ENCODE results near the gene RAD9A. TPM values are rescaled to one million over a fixed set of nuclear protein-coding genes. Genes with fewer than 3 reads are reported as not detected.
A peak's percentile ranks its signal among the peaks of the same experiment; 100 is the strongest.

RAD9A gene
- total RNA-seq, 1 donor from 2014 or later = 8.3 TPM

- DNase-seq (ENCODE audit: low read depth) = no peak
- H3K36me3 ChIP-seq (ENCODE audit: control insufficient read depth, insufficient read depth, low read length) = no peaks in the 10 kb centered on the region
- no peak overlapping the region for H3K4me3 ChIP-seq (ENCODE audit: low read depth, low read length)
- H3K27me3 ChIP-seq (ENCODE audit: control insufficient read depth, insufficient read depth, low read length) = no peaks in the 10 kb centered on the region
- TF ChIP-seq, protein P1, sequence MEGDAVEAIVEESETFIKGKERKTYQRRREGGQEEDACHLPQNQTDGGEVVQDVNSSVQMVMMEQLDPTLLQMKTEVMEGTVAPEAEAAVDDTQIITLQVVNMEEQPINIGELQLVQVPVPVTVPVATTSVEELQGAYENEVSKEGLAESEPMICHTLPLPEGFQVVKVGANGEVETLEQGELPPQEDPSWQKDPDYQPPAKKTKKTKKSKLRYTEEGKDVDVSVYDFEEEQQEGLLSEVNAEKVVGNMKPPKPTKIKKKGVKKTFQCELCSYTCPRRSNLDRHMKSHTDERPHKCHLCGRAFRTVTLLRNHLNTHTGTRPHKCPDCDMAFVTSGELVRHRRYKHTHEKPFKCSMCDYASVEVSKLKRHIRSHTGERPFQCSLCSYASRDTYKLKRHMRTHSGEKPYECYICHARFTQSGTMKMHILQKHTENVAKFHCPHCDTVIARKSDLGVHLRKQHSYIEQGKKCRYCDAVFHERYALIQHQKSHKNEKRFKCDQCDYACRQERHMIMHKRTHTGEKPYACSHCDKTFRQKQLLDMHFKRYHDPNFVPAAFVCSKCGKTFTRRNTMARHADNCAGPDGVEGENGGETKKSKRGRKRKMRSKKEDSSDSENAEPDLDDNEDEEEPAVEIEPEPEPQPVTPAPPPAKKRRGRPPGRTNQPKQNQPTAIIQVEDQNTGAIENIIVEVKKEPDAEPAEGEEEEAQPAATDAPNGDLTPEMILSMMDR (IDR thresholded peaks at IDR 0.05; ENCODE audit: insufficient read depth, low read length, poor library complexity, severe bottlenecking) = peak; percentile 95
Observed at GRCh38 chr11:67356864-67357561, 34.8 kb upstream of the RAD9A start.

DNA sequence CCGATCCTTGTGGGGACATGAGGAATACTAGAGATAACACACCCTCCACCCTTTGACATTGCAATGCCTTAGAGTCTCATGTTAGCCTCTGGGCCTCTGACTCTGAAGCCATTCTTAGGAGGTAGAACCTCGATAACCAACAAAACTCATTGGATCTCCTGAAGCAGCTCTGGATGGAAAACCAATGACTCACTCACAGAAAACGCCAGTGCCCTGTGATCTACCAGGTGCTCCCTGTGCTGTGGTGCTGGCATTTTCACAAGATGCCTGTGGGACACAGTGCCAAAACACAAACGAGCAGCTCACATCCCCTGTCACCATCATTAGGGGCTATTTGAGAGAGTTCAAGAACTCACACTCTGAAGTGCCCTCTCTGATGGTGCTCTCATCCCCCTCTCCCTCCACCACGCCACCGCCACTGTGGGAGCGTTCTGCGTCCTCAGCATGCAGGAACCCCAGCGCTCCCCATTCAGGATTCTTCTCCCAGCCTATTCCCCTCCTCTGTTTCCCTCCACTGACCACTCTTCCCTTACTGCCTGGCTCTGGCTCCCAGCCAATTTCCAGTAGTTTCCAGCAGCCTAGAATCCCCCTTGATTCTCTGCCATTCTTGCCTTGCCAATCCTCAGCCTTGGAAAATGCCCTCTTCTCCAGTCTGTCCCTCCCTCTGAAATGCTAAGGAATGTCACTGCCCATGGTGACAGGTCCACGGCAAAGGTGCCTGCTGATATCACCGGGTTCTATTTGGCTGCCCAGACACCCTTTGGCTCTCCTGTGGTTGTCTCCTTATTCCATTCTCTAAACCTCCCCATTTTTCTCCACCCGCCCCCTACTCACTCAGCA lies 33.7 kb upstream of the RAD9A start:
- H3K4me3 ChIP-seq (ENCODE audit: low read depth, low read length) = no peak overlapping the region
- H3K27me3 ChIP-seq (ENCODE audit: control insufficient read depth, insufficient read depth, low read length) = no peaks in the 10 kb centered on the region
- TF ChIP-seq, protein P1 (IDR thresholded peaks at IDR 0.05; ENCODE audit: insufficient read depth, low read length, poor library complexity, severe bottlenecking) = no peak
- DNase-seq (ENCODE audit: low read depth) = no peak
- H3K36me3 ChIP-seq (ENCODE audit: control insufficient read depth, insufficient read depth, low read length) = peaks cover 1% of the 10 kb centered on the region

GRCh38 chr11:67364169-67364568 lies 27.6 kb upstream of the RAD9A start:
- no peak for DNase-seq (ENCODE audit: low read depth)

GRCh38 chr11:67364783-67365722 lies 26.7 kb upstream of the RAD9A start:
- no peak for DNase-seq (ENCODE audit: low read depth)
- TF ChIP-seq, protein P1 (IDR thresholded peaks at IDR 0.05; ENCODE audit: insufficient read depth, low read length, poor library complexity, severe bottlenecking) = no peak
- peaks cover 2% of the 10 kb centered on the region for H3K36me3 ChIP-seq (ENCODE audit: control insufficient read depth, insufficient read depth, low read length)
- no peak overlapping the region for H3K4me3 ChIP-seq (ENCODE audit: low read depth, low read length)
- no peaks in the 10 kb centered on the region for H3K27me3 ChIP-seq (ENCODE audit: control insufficient read depth, insufficient read depth, low read length)

More at GRCh38 chr11:67364169-67364568, 27.6 kb upstream of the RAD9A start:
- H3K27me3 ChIP-seq (ENCODE audit: control insufficient read depth, insufficient read depth, low read length) = no peaks in the 10 kb centered on the region
- peaks cover 2% of the 10 kb centered on the region for H3K36me3 ChIP-seq (ENCODE audit: control insufficient read depth, insufficient read depth, low read length)
- H3K4me3 ChIP-seq (ENCODE audit: low read depth, low read length) = no peak overlapping the region
- TF ChIP-seq, protein P1 (IDR thresholded peaks at IDR 0.05; ENCODE audit: insufficient read depth, low read length, poor library complexity, severe bottlenecking) = no peak

- Histone ChIP-seq H3K36me3 (ENCODE audit: control insufficient read depth, insufficient read depth, low read length) (peaks cover 2% of the 10 kb centered on the region), H3K4me3 (ENCODE audit: low read depth, low read length) (no peak overlapping the region), H3K27me3 (ENCODE audit: control insufficient read depth, insufficient read depth, low read length) (no peaks in the 10 kb centered on the region)
- TF ChIP-seq, protein P1 (IDR thresholded peaks at IDR 0.05; ENCODE audit: insufficient read depth, low read length, poor library complexity, severe bottlenecking) = no peak
- no peak for DNase-seq (ENCODE audit: low read depth)
Observed at GRCh38 chr11:67365736-67366444, 25.9 kb upstream of the RAD9A start.

All from kidney epithelial cell (primary cell).